GM12878 (cell line): ENCODE data around the gene RHBG. TPM values are rescaled to one million over a fixed set of nuclear protein-coding genes. Genes with fewer than 3 reads are reported as not detected.

Experiments
- ATAC-seq: fragments of 200-7000 bp; cut with Tn5 transposase; 3 replicates; pipeline ENCODE4 v1.9.1; 2020; ENCODE audit warnings: mild to moderate bottlenecking, moderate library complexity
- BruUV-seq: library from RNA; stranded (reverse); fragments of 400-500 nt; replicated peaks from 2 replicates; lab custom pipeline; 2021; lab: Mats Ljungman, UMichigan
- CTCF ChIA-PET: fragments of 300-600 bp; sonication (Branson Sonifier 250); formaldehyde crosslinking; extraction: SDS; loops from one replicate; lab custom pipeline; 2021; ENCODE audit warnings: inconsistent platforms; lab: Yijun Ruan, JAX
- POLR2A ChIA-PET: fragments of 350-600 bp; formaldehyde crosslinking; extraction: SDS; loops from one replicate; lab custom pipeline; 2021; ENCODE audit warnings: inconsistent platforms; lab: Charles Lee
- RAD21 ChIA-PET: fragments of 300-600 bp; sonication (Branson Sonifier 250); formaldehyde crosslinking; loops from one replicate; lab custom pipeline; 2023; ENCODE audit warnings: antibody characterized with exemption; ENCODE audit not compliant: unreplicated experiment; lab: Charles Lee
- SMC1A ChIA-PET: fragments of 300-600 bp; sonication (Branson Sonifier 250); formaldehyde crosslinking; loops from one replicate; lab custom pipeline; 2023; ENCODE audit not compliant: unreplicated experiment, uncharacterized antibody; lab: Charles Lee
- DNase-seq: peaks from one replicate; pipeline ENCODE4 v3.0.0-alpha.2; 2011; ENCODE audit warnings: low read depth, low spot score
- FAIRE-seq: peaks from 3 replicates; lab custom pipeline; 2011; peaks lifted over from hg19 to GRCh38; lab: Jason Lieb, UNC
- H2AFZ ChIP-seq: 2 replicates; pipeline ENCODE4 v1.6.0; 2011; ENCODE audit warnings: low read depth, low read length, control low read depth; ENCODE audit not compliant: control insufficient read depth
- H3K27ac ChIP-seq: 2 replicates; pipeline ENCODE4 v1.5.1; 2011; ENCODE audit warnings: control low read depth; ENCODE audit not compliant: control insufficient read depth, insufficient read depth
- H3K27me3 ChIP-seq, 2 experiments: replicated peaks in 1 of 2; 2 replicates each; pipeline versions ENCODE4 v1.6.0 to v1.6.1; 2011; ENCODE audit warnings: low read length in 1 of 2; ENCODE audit not compliant: control insufficient read depth in 2 of 2, insufficient read depth in 2 of 2
- H3K36me3 ChIP-seq, 2 experiments: 2 replicates each; pipeline ENCODE4 v1.5.1; 2011; ENCODE audit warnings: low read length in 1 of 2; ENCODE audit not compliant: control insufficient read depth in 2 of 2, insufficient read depth in 2 of 2
- H3K4me1 ChIP-seq: 2 replicates; pipeline ENCODE4 v1.6.1; 2011; ENCODE audit warnings: mild to moderate bottlenecking, low read length, moderate library complexity, mixed read lengths; ENCODE audit not compliant: control insufficient read depth, insufficient read depth
- H3K4me2 ChIP-seq: 2 replicates; pipeline ENCODE4 v1.6.0; 2011; ENCODE audit warnings: control low read depth; ENCODE audit not compliant: control insufficient read depth, insufficient read depth
- H3K4me3 ChIP-seq: fragments of 200-600 bp; sonication (generic); 2 replicates; pipeline ENCODE4 v1.5.1; 2016
- H3K79me2 ChIP-seq: 2 replicates; pipeline ENCODE4 v1.6.0; 2011; ENCODE audit warnings: low read length; ENCODE audit not compliant: control insufficient read depth, insufficient read depth
- H3K9ac ChIP-seq: 2 replicates; pipeline ENCODE4 v1.8.0; 2011; ENCODE audit warnings: low read length, control low read depth, mixed read lengths; ENCODE audit not compliant: control insufficient read depth, insufficient read depth
- H3K9me3 ChIP-seq: replicated peaks from 3 replicates; pipeline ENCODE4 v1.5.1; 2011; ENCODE audit warnings: mild to moderate bottlenecking, low read length; ENCODE audit not compliant: control insufficient read depth, insufficient read depth
- H4K20me1 ChIP-seq: 2 replicates; pipeline ENCODE4 v1.6.0; 2011; ENCODE audit not compliant: control insufficient read depth, insufficient read depth
- CHD4 ChIP-seq: fragments of 200-600 bp; sonication (generic); IDR thresholded peaks from 2 replicates; pipeline ENCODE4 v1.6.1; 2016; ENCODE audit warnings: mild to moderate bottlenecking
- FOXM1 ChIP-seq: IDR thresholded peaks from 2 replicates; pipeline ENCODE4 v1.6.1; 2012; ENCODE audit warnings: low read depth, mild to moderate bottlenecking, inconsistent platforms, low read length, moderate library complexity
- NBN ChIP-seq: fragments of 450-650 bp; IDR thresholded peaks from 2 replicates; pipeline ENCODE4 v1.6.1; 2016
- SUZ12 ChIP-seq: fragments of 200-600 bp; sonication (generic); IDR thresholded peaks from one replicate; pipeline ENCODE4 v1.6.1; 2018; ENCODE audit warnings: antibody characterized with exemption, mild to moderate bottlenecking; ENCODE audit not compliant: unreplicated experiment
- WGBS: methylation state at CpG from one replicate; pipeline ENCODE4 v1.1.6; 2016; ENCODE audit warnings: low lambda C conversion rate; ENCODE audit not compliant: insufficient replicate concordance, insufficient coverage; ENCODE audit errors: missing lambda C conversion rate; 5-methylcytosine and 5-hydroxymethylcytosine counted together
- in situ Hi-C: fragments of 300-500 bp; cut with MboI; formaldehyde crosslinking; loops from 9 replicates; pipeline ENCODE4 v1.14.3; 2018; ENCODE audit warnings: mixed read lengths
- intact Hi-C: fragments of 100-400 bp; cut with micrococcal nuclease; formaldehyde crosslinking; loops from one replicate; pipeline ENCODE4 v1.14.2; 2022; ENCODE audit not compliant: unreplicated experiment
- polyA plus RNA-seq, 11 experiments: library from polyadenylated mRNA; depleted of rRNA in 4 of 11; unstranded in 6 of 11; stranded (reverse) in 5 of 11; fragments of >200 nt; fragmentation: Nextera tagmentation in 4 of 11; fragmentation: Illumina TruSeq in 1 of 11; extraction: Ambion mirVana in 4 of 11; extraction: Trizol in 1 of 11; gene quantifications; 1 replicate in 1 of 11; 2 replicates in 10 of 11; pipeline versions ENCODE4 v1.2.1 to v1.2.3, GENCODE V29; 2011 to 2016; ENCODE audit warnings: inconsistent platforms in 2 of 11, missing spikeins in 2 of 11, low read depth in 1 of 11
- total RNA-seq, 4 experiments: library from RNA; depleted of rRNA in 3 of 4; stranded (reverse); fragments of >200 nt in 3 of 4; fragmentation: Illumina TruSeq in 1 of 4; extraction: Trizol in 1 of 4; gene quantifications; 2 replicates each; pipeline versions ENCODE4 v1.2.1 to v1.2.3, GENCODE V29; 2013 to 2021
- TF ChIP-seq, protein P1 (sequence below): fragments of 450-650 bp; IDR thresholded peaks from 2 replicates; pipeline ENCODE4 v1.6.1; 2017; ENCODE audit warnings: mild to moderate bottlenecking, moderate library complexity
- TF ChIP-seq, protein P2 (sequence below): IDR thresholded peaks from 2 replicates; pipeline ENCODE4 v1.6.1; 2012; ENCODE audit warnings: low read depth, low read length, improper control_type of control experiment
- TF ChIP-seq, protein P3 (sequence below): fragments of 450-650 bp; IDR thresholded peaks from 2 replicates; pipeline ENCODE4 v1.6.1; 2017; ENCODE audit warnings: borderline replicate concordance
- TF ChIP-seq, protein P4 (sequence below): fragments of 450-650 bp; IDR thresholded peaks from 2 replicates; pipeline ENCODE4 v1.6.1; 2017; ENCODE audit warnings: mild to moderate bottlenecking

Gene RHBG
- total and polyA plus RNA-seq, 10 of the 15 experiments (the other 5 are each of a cell fraction or from before 2014, with no cell fraction given) = not detected

DNA sequence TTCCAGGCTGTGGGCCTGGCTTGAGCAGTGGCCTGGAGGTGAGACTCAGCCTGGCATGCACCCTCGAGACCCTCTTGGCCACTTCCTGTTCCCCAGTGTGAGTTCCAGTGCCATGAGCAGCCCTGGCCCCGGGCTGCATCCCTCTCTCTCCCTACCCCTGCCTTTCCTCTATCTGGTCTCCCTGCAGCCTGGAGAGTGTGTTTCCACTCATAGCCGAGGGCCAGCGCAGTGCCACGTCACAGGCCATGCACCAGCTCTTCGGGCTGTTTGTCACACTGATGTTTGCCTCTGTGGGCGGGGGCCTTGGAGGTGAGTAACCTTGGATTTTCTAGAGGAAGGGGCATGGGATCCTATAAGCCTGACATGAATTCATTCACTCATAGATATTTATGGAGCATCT, 13.6 kb downstream of the RHBG start:
- in situ Hi-C loops = loop anchor here (5.0 kb wide), 1 partner anchor 60 kb away; no protein-coding TSS in a partner anchor

More for the DNA sequence above, 13.6 kb downstream of the RHBG start:
- H3K4me3 ChIP-seq = no peak overlapping the region
- ATAC-seq = no peak; the same call in 2 of the 3 replicates
- TF ChIP-seq CHD4 = no peak
- TF ChIP-seq, protein P1, sequence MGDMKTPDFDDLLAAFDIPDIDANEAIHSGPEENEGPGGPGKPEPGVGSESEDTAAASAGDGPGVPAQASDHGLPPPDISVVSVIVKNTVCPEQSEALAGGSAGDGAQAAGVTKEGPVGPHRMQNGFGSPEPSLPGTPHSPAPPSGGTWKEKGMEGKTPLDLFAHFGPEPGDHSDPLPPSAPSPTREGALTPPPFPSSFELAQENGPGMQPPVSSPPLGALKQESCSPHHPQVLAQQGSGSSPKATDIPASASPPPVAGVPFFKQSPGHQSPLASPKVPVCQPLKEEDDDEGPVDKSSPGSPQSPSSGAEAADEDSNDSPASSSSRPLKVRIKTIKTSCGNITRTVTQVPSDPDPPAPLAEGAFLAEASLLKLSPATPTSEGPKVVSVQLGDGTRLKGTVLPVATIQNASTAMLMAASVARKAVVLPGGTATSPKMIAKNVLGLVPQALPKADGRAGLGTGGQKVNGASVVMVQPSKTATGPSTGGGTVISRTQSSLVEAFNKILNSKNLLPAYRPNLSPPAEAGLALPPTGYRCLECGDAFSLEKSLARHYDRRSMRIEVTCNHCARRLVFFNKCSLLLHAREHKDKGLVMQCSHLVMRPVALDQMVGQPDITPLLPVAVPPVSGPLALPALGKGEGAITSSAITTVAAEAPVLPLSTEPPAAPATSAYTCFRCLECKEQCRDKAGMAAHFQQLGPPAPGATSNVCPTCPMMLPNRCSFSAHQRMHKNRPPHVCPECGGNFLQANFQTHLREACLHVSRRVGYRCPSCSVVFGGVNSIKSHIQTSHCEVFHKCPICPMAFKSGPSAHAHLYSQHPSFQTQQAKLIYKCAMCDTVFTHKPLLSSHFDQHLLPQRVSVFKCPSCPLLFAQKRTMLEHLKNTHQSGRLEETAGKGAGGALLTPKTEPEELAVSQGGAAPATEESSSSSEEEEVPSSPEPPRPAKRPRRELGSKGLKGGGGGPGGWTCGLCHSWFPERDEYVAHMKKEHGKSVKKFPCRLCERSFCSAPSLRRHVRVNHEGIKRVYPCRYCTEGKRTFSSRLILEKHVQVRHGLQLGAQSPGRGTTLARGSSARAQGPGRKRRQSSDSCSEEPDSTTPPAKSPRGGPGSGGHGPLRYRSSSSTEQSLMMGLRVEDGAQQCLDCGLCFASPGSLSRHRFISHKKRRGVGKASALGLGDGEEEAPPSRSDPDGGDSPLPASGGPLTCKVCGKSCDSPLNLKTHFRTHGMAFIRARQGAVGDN = no peak
- TF ChIP-seq SUZ12 = no peak
- TF ChIP-seq, protein P2, sequence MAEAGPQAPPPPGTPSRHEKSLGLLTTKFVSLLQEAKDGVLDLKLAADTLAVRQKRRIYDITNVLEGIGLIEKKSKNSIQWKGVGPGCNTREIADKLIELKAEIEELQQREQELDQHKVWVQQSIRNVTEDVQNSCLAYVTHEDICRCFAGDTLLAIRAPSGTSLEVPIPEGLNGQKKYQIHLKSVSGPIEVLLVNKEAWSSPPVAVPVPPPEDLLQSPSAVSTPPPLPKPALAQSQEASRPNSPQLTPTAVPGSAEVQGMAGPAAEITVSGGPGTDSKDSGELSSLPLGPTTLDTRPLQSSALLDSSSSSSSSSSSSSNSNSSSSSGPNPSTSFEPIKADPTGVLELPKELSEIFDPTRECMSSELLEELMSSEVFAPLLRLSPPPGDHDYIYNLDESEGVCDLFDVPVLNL = no peak
- no peak for TF ChIP-seq NBN
- TF ChIP-seq FOXM1 = no peak
- TF ChIP-seq, protein P3, sequence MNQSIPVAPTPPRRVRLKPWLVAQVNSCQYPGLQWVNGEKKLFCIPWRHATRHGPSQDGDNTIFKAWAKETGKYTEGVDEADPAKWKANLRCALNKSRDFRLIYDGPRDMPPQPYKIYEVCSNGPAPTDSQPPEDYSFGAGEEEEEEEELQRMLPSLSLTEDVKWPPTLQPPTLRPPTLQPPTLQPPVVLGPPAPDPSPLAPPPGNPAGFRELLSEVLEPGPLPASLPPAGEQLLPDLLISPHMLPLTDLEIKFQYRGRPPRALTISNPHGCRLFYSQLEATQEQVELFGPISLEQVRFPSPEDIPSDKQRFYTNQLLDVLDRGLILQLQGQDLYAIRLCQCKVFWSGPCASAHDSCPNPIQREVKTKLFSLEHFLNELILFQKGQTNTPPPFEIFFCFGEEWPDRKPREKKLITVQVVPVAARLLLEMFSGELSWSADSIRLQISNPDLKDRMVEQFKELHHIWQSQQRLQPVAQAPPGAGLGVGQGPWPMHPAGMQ = no peak
- TF ChIP-seq, protein P4, sequence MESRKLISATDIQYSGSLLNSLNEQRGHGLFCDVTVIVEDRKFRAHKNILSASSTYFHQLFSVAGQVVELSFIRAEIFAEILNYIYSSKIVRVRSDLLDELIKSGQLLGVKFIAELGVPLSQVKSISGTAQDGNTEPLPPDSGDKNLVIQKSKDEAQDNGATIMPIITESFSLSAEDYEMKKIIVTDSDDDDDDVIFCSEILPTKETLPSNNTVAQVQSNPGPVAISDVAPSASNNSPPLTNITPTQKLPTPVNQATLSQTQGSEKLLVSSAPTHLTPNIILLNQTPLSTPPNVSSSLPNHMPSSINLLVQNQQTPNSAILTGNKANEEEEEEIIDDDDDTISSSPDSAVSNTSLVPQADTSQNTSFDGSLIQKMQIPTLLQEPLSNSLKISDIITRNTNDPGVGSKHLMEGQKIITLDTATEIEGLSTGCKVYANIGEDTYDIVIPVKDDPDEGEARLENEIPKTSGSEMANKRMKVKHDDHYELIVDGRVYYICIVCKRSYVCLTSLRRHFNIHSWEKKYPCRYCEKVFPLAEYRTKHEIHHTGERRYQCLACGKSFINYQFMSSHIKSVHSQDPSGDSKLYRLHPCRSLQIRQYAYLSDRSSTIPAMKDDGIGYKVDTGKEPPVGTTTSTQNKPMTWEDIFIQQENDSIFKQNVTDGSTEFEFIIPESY = no peak
- TF ChIP-seq, all 136 proteins: peak for 0
- H3K9me3 ChIP-seq = no peaks in the 10 kb centered on the region
- ChIA-PET POLR2A (no interaction called here), CTCF (interaction anchor here (0.8 to 7.8 kb wide), 10 partner anchors 10 to 232 kb away, joined by 3 to 468 read pairs (median 4); partner anchors contain the start of gene NAXE), RAD21 (interaction anchor here (6.3 kb wide), 1 partner anchor 63 kb away, joined by 162 read pairs; no protein-coding TSS in a partner anchor), SMC1A (interaction anchor here (5.4 kb wide), 1 partner anchor 64 kb away, joined by 149 read pairs; no protein-coding TSS in a partner anchor)
- H3K9ac ChIP-seq = no peak overlapping the region
- BruUV-seq = no TSS peak
- DNase-seq = no peak
- H2AFZ ChIP-seq = no peak overlapping the region
- no peaks in the 10 kb centered on the region for H3K4me1 ChIP-seq
- H4K20me1 ChIP-seq = no peaks in the 10 kb centered on the region
- peaks cover under 1% of the 10 kb centered on the region in 2 experiments; a peak in 3 of 4 replicates for H3K27me3 ChIP-seq
- intact Hi-C loops = no loop called here
- no peaks in the 10 kb centered on the region for H3K36me3 ChIP-seq
- no peak for FAIRE-seq
- 12% methylated on average over 7 of the region's 7 CpGs for WGBS
- no peak overlapping the region for H3K27ac ChIP-seq
- no peaks in the 10 kb centered on the region for H3K79me2 ChIP-seq
- H3K4me2 ChIP-seq = no peak overlapping the region
